ENCODE data around the gene WIPF2. TPM values are rescaled to one million over a fixed set of nuclear protein-coding genes. Genes with fewer than 3 reads are reported as not detected.

The WIPF2 gene
- total and polyA plus RNA-seq, 2 experiments from 2014 or later, result 10.3 to 23.8 TPM

- Histone ChIP-seq H3K27ac (no peak within 1 kb of the TSS), H3K36me3 (replicated peaks; ENCODE audit: insufficient read depth, low read depth) (no peaks in the 10 kb centered on the region), H3K9me2 (replicated peaks; ENCODE audit: insufficient read depth) (no peaks in the 10 kb centered on the region), H4K20me1 (ENCODE audit: insufficient read depth, poor library complexity, severe bottlenecking) (no peaks in the 10 kb centered on the region), H2AFZ (peak within 1 kb of the TSS; percentile 37), H3K27me3 (no peaks in the 10 kb centered on the region), H3K4me2 (peak within 1 kb of the TSS; percentile 84), H3K9me3 (ENCODE audit: low read depth) (no peaks in the 10 kb centered on the region), H3K79me2 (peaks cover 7% of the 10 kb centered on the region), H3K4me1 (ENCODE audit: insufficient read depth) (peaks cover 10% of the 10 kb centered on the region), H3K4me3 (peak within 1 kb of the TSS; percentile 25)
- WGBS (ENCODE audit: low lambda C conversion rate, missing lambda C conversion rate), result under 1% methylated on average over 47 of the region's 47 CpGs
- peak; percentile 99 for DNase-seq (ENCODE audit: low spot score)
- TF ChIP-seq EZH2 (IDR thresholded peaks at IDR 0.05; ENCODE audit: borderline replicate concordance) (no peak), EZH2phosphoT487 (IDR thresholded peaks at IDR 0.05; ENCODE audit: low read depth, severe bottlenecking, unreplicated experiment) (no peak)
- TF ChIP-seq, protein P1, sequence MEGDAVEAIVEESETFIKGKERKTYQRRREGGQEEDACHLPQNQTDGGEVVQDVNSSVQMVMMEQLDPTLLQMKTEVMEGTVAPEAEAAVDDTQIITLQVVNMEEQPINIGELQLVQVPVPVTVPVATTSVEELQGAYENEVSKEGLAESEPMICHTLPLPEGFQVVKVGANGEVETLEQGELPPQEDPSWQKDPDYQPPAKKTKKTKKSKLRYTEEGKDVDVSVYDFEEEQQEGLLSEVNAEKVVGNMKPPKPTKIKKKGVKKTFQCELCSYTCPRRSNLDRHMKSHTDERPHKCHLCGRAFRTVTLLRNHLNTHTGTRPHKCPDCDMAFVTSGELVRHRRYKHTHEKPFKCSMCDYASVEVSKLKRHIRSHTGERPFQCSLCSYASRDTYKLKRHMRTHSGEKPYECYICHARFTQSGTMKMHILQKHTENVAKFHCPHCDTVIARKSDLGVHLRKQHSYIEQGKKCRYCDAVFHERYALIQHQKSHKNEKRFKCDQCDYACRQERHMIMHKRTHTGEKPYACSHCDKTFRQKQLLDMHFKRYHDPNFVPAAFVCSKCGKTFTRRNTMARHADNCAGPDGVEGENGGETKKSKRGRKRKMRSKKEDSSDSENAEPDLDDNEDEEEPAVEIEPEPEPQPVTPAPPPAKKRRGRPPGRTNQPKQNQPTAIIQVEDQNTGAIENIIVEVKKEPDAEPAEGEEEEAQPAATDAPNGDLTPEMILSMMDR (IDR thresholded peaks at IDR 0.05; ENCODE audit: poor library complexity), result no peak
Measured at GRCh38 chr17:40287494-40288369, 68.6 kb downstream of the WIPF2 start, which contains the start of gene CDC6. TSS of gene CDC6 (plus strand) at chr17:40287879. CDS start at chr17:40289421, 1,542 bp downstream.

DNA sequence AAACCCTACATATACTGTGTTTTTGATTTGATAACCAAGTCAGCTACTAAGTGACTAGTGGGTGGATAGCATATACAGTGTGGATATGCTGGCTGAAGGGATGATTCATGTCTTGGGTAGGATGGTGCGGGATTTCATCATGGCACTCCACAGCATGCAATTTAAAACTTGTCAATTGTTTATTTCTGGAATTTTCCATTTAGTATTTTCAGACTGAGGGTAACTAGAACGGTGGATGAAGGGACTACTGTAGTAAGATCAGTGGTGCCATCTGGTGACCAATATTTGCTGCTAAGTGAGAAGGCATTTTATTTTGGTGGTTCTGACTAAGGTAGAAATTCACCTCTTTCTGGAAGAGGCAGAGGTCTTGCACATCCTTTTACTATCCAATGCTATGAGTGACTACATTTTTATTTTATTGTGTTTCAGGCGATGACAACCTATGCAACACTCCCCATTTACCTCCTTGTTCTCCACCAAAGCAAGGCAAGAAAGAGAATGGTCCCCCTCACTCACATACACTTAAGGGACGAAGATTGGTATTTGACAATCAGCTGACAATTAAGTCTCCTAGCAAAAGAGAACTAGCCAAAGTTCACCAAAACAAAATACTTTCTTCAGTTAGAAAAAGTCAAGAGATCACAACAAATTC lies 71.7 kb downstream of the WIPF2 start:
- Histone ChIP-seq H3K9me3 (ENCODE audit: low read depth) (no peaks in the 10 kb centered on the region), H3K36me3 (replicated peaks; ENCODE audit: insufficient read depth, low read depth) (no peaks in the 10 kb centered on the region), H3K79me2 (peaks cover 7% of the 10 kb centered on the region), H3K27ac (no peak overlapping the region), H4K20me1 (ENCODE audit: insufficient read depth, poor library complexity, severe bottlenecking) (no peaks in the 10 kb centered on the region), H3K9me2 (replicated peaks; ENCODE audit: insufficient read depth) (no peaks in the 10 kb centered on the region), H2AFZ (no peak overlapping the region), H3K4me3 (no peak overlapping the region), H3K27me3 (no peaks in the 10 kb centered on the region), H3K4me1 (ENCODE audit: insufficient read depth) (no peaks in the 10 kb centered on the region), H3K4me2 (no peak overlapping the region)
- TF ChIP-seq, protein P1 (IDR thresholded peaks at IDR 0.05; ENCODE audit: poor library complexity), result peak; percentile 73
- no peak for TF ChIP-seq EZH2phosphoT487 (IDR thresholded peaks at IDR 0.05; ENCODE audit: low read depth, severe bottlenecking, unreplicated experiment)
- peak; percentile 86 for DNase-seq (ENCODE audit: low spot score)
- 58% methylated on average over 4 of the region's 4 CpGs for WGBS (ENCODE audit: low lambda C conversion rate, missing lambda C conversion rate)

DNA sequence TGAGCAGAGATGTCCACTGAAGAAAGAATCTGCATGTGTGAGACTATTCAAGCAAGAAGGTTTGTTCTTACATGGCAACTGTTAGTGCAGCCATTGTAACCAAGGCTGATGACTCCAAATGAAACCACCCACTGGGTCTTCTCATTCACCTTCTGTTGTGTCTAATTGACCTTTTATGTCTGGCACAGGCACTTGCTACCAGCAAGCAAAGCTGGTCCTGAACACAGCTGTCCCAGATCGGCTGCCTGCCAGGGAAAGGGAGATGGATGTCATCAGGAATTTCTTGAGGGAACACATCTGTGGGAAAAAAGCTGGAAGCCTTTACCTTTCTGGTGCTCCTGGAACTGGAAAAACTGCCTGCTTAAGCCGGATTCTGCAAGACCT lies 72.2 kb downstream of the WIPF2 start:
- H3K4me3 ChIP-seq, result no peak overlapping the region
- H3K9me2 ChIP-seq (replicated peaks; ENCODE audit: insufficient read depth), result no peaks in the 10 kb centered on the region
- TF ChIP-seq EZH2 (IDR thresholded peaks at IDR 0.05; ENCODE audit: borderline replicate concordance) (no peak), EZH2phosphoT487 (IDR thresholded peaks at IDR 0.05; ENCODE audit: low read depth, severe bottlenecking, unreplicated experiment) (no peak)
- TF ChIP-seq, protein P1 (IDR thresholded peaks at IDR 0.05; ENCODE audit: poor library complexity), result no peak
- no peak overlapping the region for H3K27ac ChIP-seq
- H3K4me1 ChIP-seq (ENCODE audit: insufficient read depth), result no peaks in the 10 kb centered on the region
- peaks cover 7% of the 10 kb centered on the region for H3K79me2 ChIP-seq
- H4K20me1 ChIP-seq (ENCODE audit: insufficient read depth, poor library complexity, severe bottlenecking), result no peaks in the 10 kb centered on the region
- H3K4me2 ChIP-seq, result no peak overlapping the region
- no peaks in the 10 kb centered on the region for H3K27me3 ChIP-seq
- DNase-seq (ENCODE audit: low spot score), result no peak
- H3K36me3 ChIP-seq (replicated peaks; ENCODE audit: insufficient read depth, low read depth), result no peaks in the 10 kb centered on the region
- H3K9me3 ChIP-seq (ENCODE audit: low read depth), result no peaks in the 10 kb centered on the region
- no peak overlapping the region for H2AFZ ChIP-seq
- 98% methylated on average over 2 of the region's 2 CpGs for WGBS (ENCODE audit: low lambda C conversion rate, missing lambda C conversion rate)

Measured in hepatocyte (in vitro differentiated cells).